H1 (cell line): Measurements from ENCODE around the gene HARS1. TPM values are rescaled to one million over a fixed set of nuclear protein-coding genes. Genes with fewer than 3 reads are reported as not detected.

Experiments
- CTCF ChIA-PET: fragments of 300-600 bp; sonication (Branson Sonifier 250); formaldehyde crosslinking; loops from one replicate; lab custom pipeline; 2021; ENCODE audit not compliant: partially characterized antibody; lab: Charles Lee
- POLR2A ChIA-PET: fragments of 300-600 bp; sonication (Branson Sonifier 250); formaldehyde crosslinking; loops from one replicate; lab custom pipeline; 2021; ENCODE audit warnings: inconsistent platforms; ENCODE audit not compliant: partially characterized antibody; lab: Charles Lee
- DNase-seq, 2 experiments: peaks; one replicate each; pipeline versions ENCODE4 v3.0.0 to v3.0.0-alpha.2; 2010 to 2022; ENCODE audit warnings: low spot score in 2 of 2, low read depth in 1 of 2, mixed read lengths in 1 of 2
- FAIRE-seq: peaks from 2 replicates; lab custom pipeline; 2011; peaks lifted over from hg19 to GRCh38; lab: Jason Lieb, UNC
- H2AFZ ChIP-seq: 2 replicates; pipeline ENCODE4 v1.8.1; 2012; ENCODE audit warnings: low read length, inconsistent platforms
- H2AK5ac ChIP-seq: 2 replicates; pipeline ENCODE4 v1.6.1; 2013; ENCODE audit warnings: low read depth, low read length
- H2BK120ac ChIP-seq: replicated peaks from 2 replicates; pipeline ENCODE3; 2013; ENCODE audit warnings: low read depth, low read length, inconsistent platforms
- H2BK12ac ChIP-seq: 2 replicates; pipeline ENCODE4 v1.6.1; 2013; ENCODE audit warnings: low read depth, low read length
- H2BK15ac ChIP-seq: 2 replicates; pipeline ENCODE4 v1.6.1; 2013; ENCODE audit warnings: low read length
- H2BK20ac ChIP-seq: 2 replicates; pipeline ENCODE4 v1.6.1; 2013; ENCODE audit warnings: low read length
- H2BK5ac ChIP-seq: 2 replicates; pipeline ENCODE4 v1.6.1; 2013; ENCODE audit warnings: low read depth, low read length
- H3K14ac ChIP-seq: 2 replicates; pipeline ENCODE4 v1.6.1; 2013; ENCODE audit warnings: inconsistent platforms; ENCODE audit not compliant: insufficient read length
- H3K18ac ChIP-seq: 2 replicates; pipeline ENCODE4 v1.6.1; 2013; ENCODE audit warnings: low read length; ENCODE audit errors: extremely low read depth
- H3K23ac ChIP-seq: 2 replicates; pipeline ENCODE4 v1.6.1; 2013; ENCODE audit warnings: inconsistent platforms; ENCODE audit not compliant: insufficient read length
- H3K23me2 ChIP-seq: 2 replicates; pipeline ENCODE4 v1.6.1; 2013; ENCODE audit warnings: low read depth, low read length
- H3K27ac ChIP-seq: 2 replicates; pipeline ENCODE4 v1.6.1; 2011; ENCODE audit warnings: low read depth, low read length, inconsistent platforms
- H3K27me3 ChIP-seq, 4 experiments: replicated peaks in 1 of 4; 1 replicate in 1 of 4; 2 replicates in 3 of 4; pipeline versions ENCODE4 v1.6.1 to v1.8.1; 2011 to 2013; ENCODE audit warnings: low read length in 3 of 4, mild to moderate bottlenecking in 3 of 4, inconsistent platforms in 2 of 4, mixed read lengths in 2 of 4, moderate library complexity in 1 of 4; ENCODE audit not compliant: control insufficient read depth in 3 of 4, insufficient read depth in 3 of 4; ENCODE audit errors: extremely low read depth in 1 of 4
- H3K36me3 ChIP-seq, 4 experiments: 2 replicates each; pipeline versions ENCODE4 v1.6.1 to v1.8.1; 2011 to 2013; ENCODE audit warnings: mild to moderate bottlenecking in 4 of 4, low read length in 3 of 4, moderate library complexity in 2 of 4, control low read depth in 1 of 4, inconsistent platforms in 1 of 4; ENCODE audit not compliant: insufficient read depth in 4 of 4, control insufficient read depth in 2 of 4
- H3K4ac ChIP-seq: replicated peaks from 2 replicates; pipeline ENCODE3; 2013; ENCODE audit warnings: low read length, low read depth, mixed read lengths, inconsistent platforms; ENCODE audit not compliant: insufficient read length
- H3K4me1 ChIP-seq, 4 experiments: replicated peaks in 1 of 4; 1 replicate in 1 of 4; 2 replicates in 3 of 4; pipeline versions ENCODE4 v1.6.1 to v1.8.1; 2011 to 2013; ENCODE audit warnings: low read length in 3 of 4, inconsistent platforms in 2 of 4, mixed read lengths in 1 of 4; ENCODE audit not compliant: insufficient read depth in 4 of 4, control insufficient read depth in 3 of 4
- H3K4me2 ChIP-seq, 2 experiments: 2 replicates each; pipeline versions ENCODE4 v1.6.1 to v1.8.1; 2011 to 2013; ENCODE audit warnings: low read depth in 2 of 2, low read length in 2 of 2, control low read depth in 1 of 2, inconsistent platforms in 1 of 2, mild to moderate bottlenecking in 1 of 2; ENCODE audit not compliant: insufficient read depth in 1 of 2
- H3K4me3 ChIP-seq, 4 experiments: fragments of 200-600, 300-600 bp in 1 of 4; sonication (generic), shearing (Covaris generic), sonication (Bioruptor Twin) in 1 of 4; 2 replicates each; pipeline versions ENCODE4 v1.5.1 to v1.8.1; 2011 to 2016; ENCODE audit warnings: low read length in 4 of 4, low read depth in 3 of 4, control low read depth in 2 of 4, inconsistent platforms in 2 of 4, mild to moderate bottlenecking in 2 of 4, mixed read lengths in 1 of 4, moderate library complexity in 1 of 4; ENCODE audit not compliant: insufficient read depth in 2 of 4; ENCODE audit errors: extremely low read depth in 1 of 4
- H3K56ac ChIP-seq: replicated peaks from 2 replicates; pipeline ENCODE3; 2013; ENCODE audit warnings: low read depth, mild to moderate bottlenecking, mixed read lengths, low read length, inconsistent platforms; ENCODE audit not compliant: insufficient read length
- H3K79me1 ChIP-seq: 2 replicates; pipeline ENCODE4 v1.6.1; 2013; ENCODE audit warnings: low read depth, low read length, control low read depth
- H3K79me2 ChIP-seq, 2 experiments: 2 replicates each; pipeline versions ENCODE4 v1.6.1 to v1.8.1; 2012 to 2013; ENCODE audit warnings: low read length in 2 of 2, mild to moderate bottlenecking in 2 of 2, inconsistent platforms in 1 of 2; ENCODE audit not compliant: insufficient read depth in 2 of 2, control insufficient read depth in 1 of 2
- H3K9ac ChIP-seq, 4 experiments: replicated peaks in 1 of 4; 1 replicate in 1 of 4; 2 replicates in 3 of 4; pipeline versions ENCODE4 v1.6.1 to v1.8.1; 2011 to 2013; ENCODE audit warnings: low read depth in 3 of 4, low read length in 3 of 4, control low read depth in 2 of 4, mild to moderate bottlenecking in 2 of 4, moderate library complexity in 2 of 4, inconsistent platforms in 1 of 4; ENCODE audit errors: extremely low read depth in 1 of 4
- H3K9me3 ChIP-seq, 2 experiments: 2 replicates each; pipeline versions ENCODE4 v1.6.1 to v1.8.1; 2012 to 2013; ENCODE audit warnings: mild to moderate bottlenecking in 2 of 2, moderate library complexity in 2 of 2, control low read depth in 1 of 2, inconsistent platforms in 1 of 2, low read depth in 1 of 2, low read length in 1 of 2, mixed read lengths in 1 of 2; ENCODE audit not compliant: insufficient read depth in 2 of 2
- H4K20me1 ChIP-seq, 2 experiments: replicated peaks in 1 of 2; 2 replicates each; pipeline versions ENCODE3 to v1.8.1; 2011 to 2013; ENCODE audit warnings: inconsistent platforms in 2 of 2, low read length in 2 of 2, mild to moderate bottlenecking in 1 of 2; ENCODE audit not compliant: insufficient read depth in 2 of 2, control insufficient read depth in 1 of 2
- H4K5ac ChIP-seq: 2 replicates; pipeline ENCODE4 v1.6.1; 2013; ENCODE audit warnings: low read length, low read depth, mixed read lengths, inconsistent platforms; ENCODE audit not compliant: insufficient read length
- H4K8ac ChIP-seq: 2 replicates; pipeline ENCODE4 v1.8.0; 2013; ENCODE audit warnings: mild to moderate bottlenecking, moderate library complexity, low read length, inconsistent platforms; ENCODE audit not compliant: insufficient read depth; ENCODE audit errors: extremely low read depth
- H4K91ac ChIP-seq: replicated peaks from 2 replicates; pipeline ENCODE3; 2013; ENCODE audit warnings: low read length, mixed read lengths, inconsistent platforms; ENCODE audit not compliant: insufficient read length
- BCL11A ChIP-seq, 2 experiments: IDR thresholded peaks; one replicate each; pipeline ENCODE4 v1.6.1; 2011; ENCODE audit warnings: low read depth in 2 of 2, low read length in 2 of 2, mild to moderate bottlenecking in 2 of 2
- CBX8 ChIP-seq: fragments of 300-800, 300-1000 bp; sonication (generic); IDR thresholded peaks from 2 replicates; pipeline ENCODE4 v1.7.1; 2016; ENCODE audit warnings: low read depth, low read length, borderline replicate concordance
- PHF8 ChIP-seq: fragments of 200-600 bp; sonication (generic); conservative IDR thresholded peaks from 2 replicates; pipeline ENCODE4 v1.7.1; 2012; ENCODE audit warnings: low read depth, mild to moderate bottlenecking, inconsistent platforms, low read length, moderate library complexity
- WGBS, 2 experiments: shearing (Covaris generic) in 1 of 2; methylation state at CpG; one replicate each; pipeline versions ENCODE4 v1.1.6 to v1.1.7; 2013 to 2015; ENCODE audit warnings: low lambda C conversion rate in 2 of 2, mixed read lengths in 2 of 2, inconsistent platforms in 1 of 2, low coverage in 1 of 2, missing lambda C conversion rate in 1 of 2; ENCODE audit not compliant: insufficient replicate concordance in 2 of 2, insufficient coverage in 1 of 2, insufficient read length in 1 of 2; ENCODE audit errors: extremely low coverage in 1 of 2, missing lambda C conversion rate in 1 of 2; 5-methylcytosine and 5-hydroxymethylcytosine counted together
- polyA plus RNA-seq, 7 experiments: library from polyadenylated mRNA; depleted of rRNA in 3 of 7; stranded (reverse) in 5 of 7; unstranded in 2 of 7; fragments of >200 nt in 5 of 7; fragments of 200-250 nt in 2 of 7; gene quantifications; 1 replicate in 5 of 7; 2 replicates in 1 of 7; 4 replicates in 1 of 7; pipeline versions ENCODE4 v1.2.1 to v1.2.3, GENCODE V29; 2011 to 2013; ENCODE audit warnings: missing spikeins in 2 of 7, mixed read lengths in 2 of 7
- total RNA-seq: library from RNA; stranded (reverse); fragmentation: NEBNext Ultra II Directional; extraction: Animal tissue kit (Norgen Biotek cat#: 25700); gene quantifications from 2 replicates; pipeline ENCODE4 v1.2.1, GENCODE V29; 2021

Gene HARS1
- total and polyA plus RNA-seq, 2 of the 8 experiments (the other 6 are each of a cell fraction or from before 2014, with no cell fraction given) = 27.8 to 56.8 TPM

DNA sequence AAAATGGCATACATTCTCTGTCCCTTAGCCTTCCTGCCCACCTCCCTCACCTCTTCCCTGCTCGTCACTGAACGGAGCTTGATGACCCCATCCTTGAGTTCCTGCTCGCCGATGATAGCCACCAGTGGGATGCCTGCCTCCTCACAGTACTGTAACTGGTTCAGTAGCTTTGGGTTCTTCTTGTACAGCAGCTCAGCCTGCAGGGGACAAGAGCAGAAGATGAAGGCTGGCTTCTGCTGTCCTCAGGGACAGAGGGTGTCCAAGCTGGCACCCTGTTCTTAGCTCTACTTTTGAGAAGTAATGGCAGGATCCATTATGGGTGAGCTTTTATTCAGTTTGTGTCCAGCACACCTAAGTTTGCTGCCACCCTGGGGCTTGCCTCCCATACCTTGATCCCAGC is 16.5 kb downstream of the HARS1 start:
- CTCF ChIA-PET = interaction anchor here (0.7 to 2.8 kb wide), 5 partner anchors 9 to 469 kb away, joined by 3 to 11 read pairs (median 3); partner anchors contain the start of genes HARS1 and HARS2
- Histone ChIP-seq H3K36me3 (peaks cover 7 to 58% (median 39%) of the 10 kb centered on the region in 4 experiments; a peak in 7 of 8 replicates), H3K23me2 (no peaks in the 10 kb centered on the region), H3K9ac (no peak overlapping the region), H4K8ac (no peak overlapping the region), H2BK5ac (no peak overlapping the region), H3K18ac (no peak overlapping the region), H3K79me2 (no peaks in the 10 kb centered on the region), H3K79me1 (no peaks in the 10 kb centered on the region), H2AFZ (no peak overlapping the region), H3K4me2 (no peak overlapping the region), H4K5ac (no peak overlapping the region), H2BK20ac (no peak overlapping the region), H2BK120ac (no peak overlapping the region), H3K56ac (no peak overlapping the region), H4K91ac (no peak overlapping the region), H4K20me1 (peaks cover 0 to 2% of the 10 kb centered on the region in 2 experiments), H3K23ac (no peak overlapping the region), H3K27me3 (no peaks in the 10 kb centered on the region), H3K27ac (no peak overlapping the region), H3K9me3 (no peaks in the 10 kb centered on the region), H3K4me1 (no peaks in the 10 kb centered on the region; a peak in 1 of 7 replicates), H2BK15ac (no peak overlapping the region), H3K4me3 (no peak overlapping the region), H2BK12ac (no peak overlapping the region), H3K4ac (no peak overlapping the region), H2AK5ac (no peak overlapping the region), H3K14ac (no peak overlapping the region)
- 74% methylated on average over 4 of the region's 4 CpGs; no CpG with 5 or more reads in 1 of the 2 experiments for WGBS, 2 experiments
- DNase-seq (no peak), FAIRE-seq (no peak)
- POLR2A ChIA-PET = interaction anchor here (0.6 to 3.9 kb wide), 11 partner anchors 10 to 120 kb away, joined by 3 to 26 read pairs (median 5); partner anchors contain the start of genes HARS1, HARS2, IK and NDUFA2
- TF ChIP-seq PHF8 (no peak), CBX8 (no peak), BCL11A (IDR thresholded peaks at IDR 0.05; ENCODE audit: low read depth in 2 of 2, low read length in 2 of 2) (no peak)
